Measurements from ENCODE around the gene PCCA.

- TF ChIP-seq CTCF (IDR thresholded peaks at IDR 0.05; ENCODE audit: low read length): no peak
- no peak for TF ChIP-seq EZH2 (IDR thresholded peaks at IDR 0.05; ENCODE audit: borderline replicate concordance, low read length)
Observed at GRCh38 chr13:100549316-100549715, 460.4 kb downstream of the PCCA start.

Data from OCI-LY1 (cell line).